ENCODE results near the gene CYP4F22.
"Not testable (repeated sequence)": the region's sequence is repeated elsewhere in the genome, so short reads cannot be mapped to it uniquely, and the experiment has no call there.

The CYP4F22 gene

DNA sequence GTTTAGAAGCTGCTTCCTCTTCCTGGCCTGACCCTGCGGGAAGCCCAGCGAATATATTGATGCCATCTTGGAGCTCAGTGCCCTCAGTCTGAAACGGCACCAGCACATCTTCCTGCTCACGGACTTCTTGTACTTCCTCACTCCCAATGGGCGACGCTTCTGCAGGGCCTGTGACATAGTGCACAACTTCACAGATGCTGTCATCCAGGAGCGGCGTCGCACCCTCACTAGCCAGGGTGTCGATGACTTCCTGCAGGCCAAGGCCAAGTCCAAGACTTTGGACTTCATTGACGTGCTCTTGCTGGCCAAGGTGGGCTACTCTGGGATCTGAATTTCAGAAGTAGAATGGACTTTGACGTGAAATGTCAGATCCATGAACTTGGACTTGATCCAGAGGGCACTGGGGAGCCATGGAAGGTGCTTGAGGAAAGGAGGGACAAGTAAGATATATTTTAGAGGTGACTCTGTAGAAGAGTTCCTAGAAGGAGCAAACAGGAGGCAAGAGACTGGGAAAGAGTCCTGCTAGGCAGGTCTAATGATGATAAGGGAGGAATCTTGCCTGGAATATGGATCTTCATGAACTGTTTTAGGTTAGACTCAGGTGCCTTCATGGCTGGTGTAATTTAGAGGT lies 68.3 kb downstream of the CYP4F22 start:
- no peak for DNase-seq (ENCODE audit: low spot score)

DNA sequence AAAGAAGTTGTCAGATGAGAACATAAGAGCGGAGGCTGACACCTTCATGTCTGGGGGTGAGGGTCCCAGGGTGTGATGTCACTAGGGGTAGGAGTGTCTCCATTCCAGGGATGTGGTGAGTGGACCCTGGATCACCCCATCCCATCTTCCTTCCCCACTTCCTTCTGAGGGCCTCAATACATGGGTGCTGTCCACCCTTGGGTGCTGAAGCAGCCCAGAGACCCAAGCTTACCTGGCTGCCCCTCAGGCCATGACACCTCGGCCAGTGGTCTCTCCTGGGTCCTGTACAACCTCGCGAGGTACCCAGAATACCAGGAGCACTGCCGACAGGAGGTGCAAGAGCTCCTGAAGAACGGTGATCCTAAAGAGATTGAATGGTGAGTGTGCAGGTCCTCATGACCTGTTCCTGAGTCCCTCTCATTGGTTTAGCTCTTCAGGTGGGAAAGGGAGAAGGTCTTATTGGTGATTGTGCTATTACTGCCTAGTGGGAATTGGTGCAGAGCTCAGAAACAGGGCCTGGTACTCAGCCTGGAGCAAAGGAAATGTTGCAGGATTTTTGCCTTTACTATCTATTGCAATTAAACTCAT lies 69.0 kb downstream of the CYP4F22 start:
- DNase-seq (ENCODE audit: low spot score): no peak

DNA sequence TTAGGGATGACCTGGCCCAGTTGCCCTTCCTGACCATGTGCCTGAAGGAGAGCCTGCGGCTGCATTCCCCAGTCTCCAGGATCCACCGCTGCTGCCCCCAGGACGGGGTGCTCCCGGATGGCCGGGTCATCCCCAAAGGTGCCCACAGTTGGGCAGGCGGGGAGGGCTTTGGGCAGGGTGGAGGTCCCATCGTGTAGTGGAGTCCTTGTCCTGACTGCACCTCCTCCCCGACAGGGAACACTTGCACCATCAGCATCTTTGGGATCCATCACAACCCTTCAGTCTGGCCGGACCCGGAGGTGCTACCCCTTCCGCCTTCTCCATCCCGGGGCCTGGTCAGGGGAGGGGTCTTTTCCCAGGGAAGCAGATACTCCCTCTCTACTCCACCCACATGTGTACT lies 75.0 kb downstream of the CYP4F22 start:
- no peak for DNase-seq (ENCODE audit: low spot score)

DNA sequence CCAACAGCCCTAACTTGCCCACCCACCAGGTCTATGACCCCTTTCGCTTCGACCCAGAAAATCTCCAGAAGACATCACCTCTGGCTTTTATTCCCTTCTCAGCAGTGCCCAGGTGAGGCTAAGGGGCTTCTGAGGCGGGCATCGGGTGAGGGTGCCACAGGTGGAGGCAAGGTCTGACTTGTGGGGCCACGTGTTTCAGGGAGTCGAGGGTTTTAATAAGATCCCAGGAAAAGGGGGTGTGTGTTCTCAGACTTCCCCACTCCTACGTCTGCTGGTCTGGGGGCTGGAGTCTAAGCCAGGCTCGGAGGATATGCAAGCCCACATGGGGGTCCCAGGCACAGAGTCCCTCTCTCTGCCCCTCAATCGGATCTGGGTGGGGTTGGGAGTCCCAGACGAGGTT lies 75.8 kb downstream of the CYP4F22 start:
- DNase-seq (ENCODE audit: low spot score): no peak

DNA sequence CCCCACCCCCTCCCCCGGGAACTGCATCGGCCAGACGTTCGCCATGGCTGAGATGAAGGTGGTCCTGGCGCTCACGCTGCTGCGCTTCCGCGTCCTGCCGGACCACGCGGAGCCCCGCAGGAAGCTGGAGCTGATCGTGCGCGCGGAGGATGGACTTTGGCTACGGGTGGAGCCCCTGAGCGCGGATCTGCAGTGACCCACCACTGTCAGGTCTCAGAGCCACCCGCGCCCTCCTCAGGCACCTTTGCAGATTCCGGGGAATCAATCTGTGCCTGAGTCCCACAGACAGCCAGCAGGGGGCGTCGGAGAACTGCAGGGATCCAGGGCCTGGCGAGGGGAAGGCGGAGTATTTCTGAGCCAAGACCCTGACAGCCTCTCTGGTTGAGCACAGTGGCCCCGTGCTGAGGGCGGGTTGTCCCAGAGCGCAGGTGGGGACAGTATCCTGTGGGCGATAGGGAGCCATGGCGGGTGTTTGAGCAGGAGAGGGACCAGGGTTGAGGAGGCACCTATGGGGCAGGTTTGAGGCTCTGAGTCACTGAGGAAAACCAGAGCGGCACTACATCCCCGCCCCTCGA lies 76.3 kb downstream of the CYP4F22 start:
- peak; percentile 74 for DNase-seq (ENCODE audit: low spot score)

DNA sequence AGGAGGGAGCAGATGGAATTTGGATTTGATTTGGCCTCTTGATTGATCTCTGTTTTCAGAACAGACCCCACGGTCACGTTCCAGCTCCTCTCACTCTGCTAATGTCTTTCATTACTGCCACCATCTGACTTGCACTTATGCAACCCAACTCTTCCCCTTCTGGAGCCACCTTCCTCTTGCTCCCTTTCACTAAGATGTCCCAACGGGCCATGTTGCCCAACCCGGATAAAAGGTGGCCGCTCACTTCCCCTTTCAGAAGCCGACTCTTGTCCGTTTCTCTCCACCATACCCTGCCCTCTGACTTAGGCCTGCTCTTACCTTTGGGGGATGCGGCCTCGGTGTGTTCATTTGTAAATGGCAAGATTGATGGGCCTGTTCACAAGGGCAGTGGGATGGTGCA lies 79.3 kb downstream of the CYP4F22 start:
- DNase-seq (ENCODE audit: low spot score): no peak

DNA sequence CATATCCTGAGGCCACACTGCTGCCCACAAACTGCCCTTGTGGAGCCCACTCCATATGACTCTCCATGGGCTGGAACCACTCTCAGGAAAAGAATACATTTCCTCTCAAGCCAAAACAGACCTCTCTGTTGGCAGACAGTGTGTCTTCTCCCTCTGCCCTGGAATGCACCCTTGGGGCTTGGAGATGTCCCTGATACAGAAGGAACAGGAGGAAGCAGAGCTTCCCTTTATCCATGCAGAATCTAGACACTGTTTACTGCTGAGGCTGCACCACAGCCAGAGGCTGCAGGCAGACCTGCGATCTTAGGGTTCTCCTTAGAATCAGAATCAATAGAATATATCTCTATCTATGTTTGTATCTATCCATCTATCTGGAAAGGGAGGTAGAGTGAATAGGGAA lies 79.9 kb downstream of the CYP4F22 start:
- DNase-seq (ENCODE audit: low spot score): no peak

DNA sequence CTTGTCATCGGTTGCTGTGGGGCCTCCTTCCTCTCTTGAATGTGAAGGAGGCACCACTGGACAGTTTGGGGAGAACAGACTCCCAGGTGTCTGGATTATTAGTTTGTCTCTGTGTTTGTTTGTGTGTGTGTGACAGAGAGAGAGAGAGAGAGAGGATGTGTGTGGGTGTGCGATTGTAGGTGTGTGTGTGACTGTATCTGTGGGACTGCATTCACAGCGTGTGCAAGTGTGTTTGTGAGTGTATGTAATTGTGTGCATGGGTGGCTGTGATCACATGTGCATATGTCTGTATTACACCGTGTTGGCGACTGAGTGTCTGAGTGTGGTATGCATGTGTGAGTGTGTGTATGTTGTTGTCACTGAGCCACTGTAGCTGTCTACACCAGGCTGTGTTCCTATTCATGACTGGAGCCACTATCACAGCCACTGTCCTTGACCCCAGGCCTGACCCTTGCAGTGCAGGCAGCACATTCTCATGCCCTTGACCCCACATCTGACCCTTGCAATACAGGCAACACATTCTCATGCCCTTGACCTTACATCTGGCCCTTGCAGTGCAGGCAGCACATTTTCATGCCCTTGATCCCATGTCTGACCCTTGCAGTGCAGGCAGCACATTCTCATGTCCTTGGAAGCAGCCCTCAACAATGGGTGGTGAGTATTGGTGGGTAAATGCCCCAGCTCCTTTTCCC lies 81.6 kb downstream of the CYP4F22 start:
- no peak for DNase-seq (ENCODE audit: low spot score)

DNA sequence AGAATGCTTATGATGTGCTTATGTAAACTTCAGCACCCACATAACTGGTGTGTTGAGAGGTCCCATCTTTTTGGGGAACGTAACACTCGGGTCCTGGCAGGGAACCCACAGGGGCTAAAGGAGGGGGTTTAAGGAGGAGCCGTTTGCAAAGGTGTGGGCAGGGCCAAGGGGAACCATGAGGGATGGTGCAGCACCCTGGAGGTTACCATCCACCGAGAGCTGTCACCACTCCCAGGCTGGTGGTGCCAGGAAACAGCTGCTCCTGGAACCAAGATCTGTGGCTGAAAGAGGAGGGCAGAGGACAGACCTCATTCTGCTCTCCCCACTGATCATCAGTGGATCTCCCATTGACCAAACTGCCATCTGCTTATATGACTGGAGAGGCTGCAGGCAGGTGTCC lies 83.5 kb downstream of the CYP4F22 start:
- DNase-seq (ENCODE audit: low spot score): no peak

DNA sequence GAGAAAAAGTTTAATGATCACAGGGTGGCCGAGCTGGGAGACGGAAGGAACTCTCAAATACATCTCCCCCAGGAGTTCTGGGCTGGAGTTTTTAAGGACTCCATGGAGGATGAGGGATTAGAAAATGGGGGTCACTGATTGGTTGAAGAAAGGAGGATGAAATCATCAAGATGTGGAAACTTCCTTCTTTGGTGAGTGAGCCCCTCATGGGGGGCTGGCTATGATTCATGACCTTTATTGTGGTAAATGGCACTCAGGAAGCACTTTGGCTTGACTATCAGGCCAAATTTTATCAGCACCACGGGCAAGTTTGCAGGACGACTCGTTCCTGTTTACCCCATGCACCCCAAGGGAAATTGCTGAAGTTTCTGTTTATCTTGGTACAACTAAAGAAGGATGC lies 84.2 kb downstream of the CYP4F22 start:
- DNase-seq (ENCODE audit: low spot score): not testable (repeated sequence)

DNA sequence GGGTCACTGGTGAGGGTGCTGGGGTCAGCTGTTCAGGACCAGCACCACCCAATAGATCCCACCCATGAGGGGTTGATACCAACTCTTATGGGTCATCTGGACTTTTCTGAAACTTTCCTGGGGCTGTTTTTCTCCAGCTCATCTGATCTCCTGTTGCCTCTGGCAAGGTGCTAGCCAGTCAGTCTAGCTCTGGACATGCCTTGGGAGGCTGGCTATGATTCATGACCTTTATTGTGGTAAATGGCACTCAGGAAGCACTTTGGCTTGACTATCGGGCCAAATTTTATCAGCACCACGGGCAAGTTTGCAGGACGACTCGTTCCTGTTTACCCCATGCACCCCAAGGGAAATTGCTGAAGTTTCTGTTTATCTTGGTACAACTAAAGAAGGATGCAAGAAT lies 85.4 kb downstream of the CYP4F22 start:
- not testable (repeated sequence) for DNase-seq (ENCODE audit: low spot score)

DNA sequence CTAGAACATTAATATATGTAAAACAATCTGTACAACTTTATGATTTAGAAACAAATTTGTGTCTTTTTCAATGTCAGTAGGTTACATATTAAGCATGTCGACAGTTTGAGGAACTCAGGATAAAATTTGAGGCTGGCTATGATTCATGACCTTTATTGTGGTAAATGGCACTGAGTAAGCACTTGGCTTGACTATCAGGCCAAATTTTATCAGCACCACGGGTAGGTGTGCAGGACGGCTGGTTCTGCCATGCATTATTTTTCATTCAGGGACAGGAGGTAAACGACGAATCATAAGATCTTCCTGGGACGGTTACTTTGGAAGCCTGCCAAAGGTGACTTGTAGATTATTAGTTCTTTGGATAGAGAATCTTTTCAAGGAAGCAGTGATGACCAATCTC lies 86.7 kb downstream of the CYP4F22 start:
- no peak for DNase-seq (ENCODE audit: low spot score)

All from COLO829 (cell line).